OCI-LY1 (cell line): Measurements from ENCODE around the gene FAM149A.

ENCODE experiments used
- H2AFZ ChIP-seq: fragments of 200-600 bp; sonication (generic), shearing (Covaris generic); 2 replicates; pipeline ENCODE4 v1.6.0; 2014; ENCODE audit warnings: antibody characterized with exemption, mild to moderate bottlenecking, low read length
- H3F3A ChIP-seq: fragments of 200-600 bp; sonication (generic), shearing (Covaris generic); 2 replicates; pipeline ENCODE4 v1.6.0; 2014; ENCODE audit warnings: mild to moderate bottlenecking, antibody characterized with exemption, low read length, moderate library complexity; ENCODE audit not compliant: insufficient read depth
- H3K27ac ChIP-seq: fragments of 200-600 bp; sonication (generic); 2 replicates; pipeline ENCODE4 v1.5.1; 2014; ENCODE audit warnings: low read length, mixed run types, mild to moderate bottlenecking, low read depth; ENCODE audit not compliant: poor library complexity, severe bottlenecking
- H3K27me3 ChIP-seq: fragments of 200-600 bp; sonication (generic); 2 replicates; pipeline ENCODE4 v1.6.0; 2014; ENCODE audit warnings: antibody characterized with exemption, mild to moderate bottlenecking, low read length, moderate library complexity; ENCODE audit not compliant: insufficient read depth
- H3K36me3 ChIP-seq: fragments of 200-600 bp; sonication (generic); 2 replicates; pipeline ENCODE4 v1.6.1; 2014; ENCODE audit warnings: mild to moderate bottlenecking, antibody characterized with exemption, low read length, moderate library complexity, mixed read lengths; ENCODE audit not compliant: insufficient read depth
- H3K4me1 ChIP-seq: fragments of 200-600 bp; sonication (generic); 2 replicates; pipeline ENCODE4 v1.5.1; 2014; ENCODE audit warnings: mild to moderate bottlenecking, low read length, moderate library complexity; ENCODE audit not compliant: insufficient read depth, severe bottlenecking
- H3K4me2 ChIP-seq: fragments of 200-600 bp; sonication (generic), shearing (Covaris generic); 2 replicates; pipeline ENCODE4 v1.6.1; 2014; ENCODE audit warnings: low read length
- H3K4me3 ChIP-seq: fragments of 200-600 bp; sonication (generic); 2 replicates; pipeline ENCODE4 v1.5.1; 2014; ENCODE audit warnings: low read length, low read depth, mild to moderate bottlenecking, mixed read lengths; ENCODE audit not compliant: poor library complexity, severe bottlenecking
- H3K79me2 ChIP-seq: fragments of 200-600 bp; shearing (Covaris generic); 2 replicates; pipeline ENCODE4 v1.6.1; 2016; ENCODE audit warnings: mixed run types, low read length, mixed read lengths; ENCODE audit not compliant: insufficient read depth
- H3K9ac ChIP-seq: fragments of 200-600 bp; sonication (generic), shearing (Covaris generic); 2 replicates; pipeline ENCODE4 v1.6.1; 2014; ENCODE audit warnings: mild to moderate bottlenecking, low read length, mixed read lengths
- H3K9me2 ChIP-seq: fragments of 200-600 bp; sonication (generic), shearing (Covaris generic); 2 replicates; pipeline ENCODE4 v1.6.1; 2014; ENCODE audit warnings: low read depth, mild to moderate bottlenecking, low read length, mixed read lengths
- H3K9me3 ChIP-seq: fragments of 200-600 bp; shearing (Covaris generic); 2 replicates; pipeline ENCODE4 v1.6.1; 2014; ENCODE audit warnings: low read length, mixed read lengths
- H4K20me1 ChIP-seq: fragments of 200-600 bp; sonication (generic), shearing (Covaris generic); 2 replicates; pipeline ENCODE4 v1.6.0; 2016; ENCODE audit warnings: mild to moderate bottlenecking, low read length; ENCODE audit not compliant: insufficient read depth
- EZH2 ChIP-seq: fragments of 200-600 bp; sonication (generic), shearing (Covaris generic); IDR thresholded peaks from 2 replicates; pipeline ENCODE4 v1.8.0; 2017; ENCODE audit warnings: borderline replicate concordance, mixed run types, mild to moderate bottlenecking, antibody characterized with exemption, low read length, moderate library complexity, mixed read lengths
- TF ChIP-seq, protein P1 (sequence below): fragments of 200-600 bp; sonication (generic), shearing (Covaris generic); IDR thresholded peaks from 2 replicates; pipeline ENCODE4 v1.5.1; 2017; ENCODE audit warnings: mild to moderate bottlenecking, antibody characterized with exemption, low read length, moderate library complexity, mixed read lengths

The FAM149A gene

DNA sequence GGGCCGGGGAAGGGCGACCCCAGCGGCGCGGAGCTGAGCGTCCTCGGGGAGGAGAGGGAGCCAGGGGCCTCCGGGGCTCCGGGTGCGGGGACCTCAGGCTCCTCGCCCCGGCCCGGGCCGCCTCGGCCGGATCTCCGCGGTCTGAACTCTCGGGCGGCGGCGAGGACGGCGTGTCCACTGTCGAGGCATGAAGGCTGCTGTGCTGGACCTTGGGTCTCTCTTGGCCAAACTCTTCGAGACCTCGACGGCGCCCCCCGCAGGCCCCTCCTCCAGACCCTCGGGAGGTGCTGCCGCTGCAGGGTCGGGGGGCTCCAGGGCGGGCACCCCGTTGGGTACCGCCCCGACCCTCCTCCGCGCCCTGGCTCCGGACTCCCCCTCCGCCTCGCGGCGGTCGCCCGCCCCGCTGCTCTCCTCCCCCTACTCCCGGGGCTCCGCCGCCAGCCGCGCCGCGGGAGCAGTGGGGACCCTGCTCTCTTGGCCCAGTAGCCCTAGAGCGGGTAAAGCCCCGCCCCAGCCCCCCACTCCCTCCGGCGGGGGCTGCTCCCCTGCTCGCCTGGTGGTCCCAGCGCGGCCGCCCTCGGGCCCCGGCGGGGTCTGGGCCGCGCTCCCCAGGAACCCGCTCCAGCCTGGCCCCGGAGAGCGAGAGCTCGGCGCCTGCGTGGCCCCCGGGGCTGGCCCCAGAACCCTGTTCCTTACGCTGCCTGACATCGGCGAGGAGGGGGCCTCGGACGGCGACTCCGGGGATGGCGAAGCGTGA is 564 bp downstream of the FAM149A start:
- no peaks in the 10 kb centered on the region for H3K36me3 ChIP-seq
- TF ChIP-seq EZH2 = no peak
- TF ChIP-seq, protein P1, sequence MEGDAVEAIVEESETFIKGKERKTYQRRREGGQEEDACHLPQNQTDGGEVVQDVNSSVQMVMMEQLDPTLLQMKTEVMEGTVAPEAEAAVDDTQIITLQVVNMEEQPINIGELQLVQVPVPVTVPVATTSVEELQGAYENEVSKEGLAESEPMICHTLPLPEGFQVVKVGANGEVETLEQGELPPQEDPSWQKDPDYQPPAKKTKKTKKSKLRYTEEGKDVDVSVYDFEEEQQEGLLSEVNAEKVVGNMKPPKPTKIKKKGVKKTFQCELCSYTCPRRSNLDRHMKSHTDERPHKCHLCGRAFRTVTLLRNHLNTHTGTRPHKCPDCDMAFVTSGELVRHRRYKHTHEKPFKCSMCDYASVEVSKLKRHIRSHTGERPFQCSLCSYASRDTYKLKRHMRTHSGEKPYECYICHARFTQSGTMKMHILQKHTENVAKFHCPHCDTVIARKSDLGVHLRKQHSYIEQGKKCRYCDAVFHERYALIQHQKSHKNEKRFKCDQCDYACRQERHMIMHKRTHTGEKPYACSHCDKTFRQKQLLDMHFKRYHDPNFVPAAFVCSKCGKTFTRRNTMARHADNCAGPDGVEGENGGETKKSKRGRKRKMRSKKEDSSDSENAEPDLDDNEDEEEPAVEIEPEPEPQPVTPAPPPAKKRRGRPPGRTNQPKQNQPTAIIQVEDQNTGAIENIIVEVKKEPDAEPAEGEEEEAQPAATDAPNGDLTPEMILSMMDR = peak; percentile 15; the same call in 1 of the 2 replicates
- H3K27ac ChIP-seq = no peak overlapping the region
- H3K79me2 ChIP-seq = no peaks in the 10 kb centered on the region
- H2AFZ ChIP-seq = no peak overlapping the region
- peak overlapping the region; percentile 67 for H3K4me2 ChIP-seq
- peaks cover 8% of the 10 kb centered on the region for H3K4me1 ChIP-seq
- H3F3A ChIP-seq = no peaks in the 10 kb centered on the region
- H3K4me3 ChIP-seq = peak overlapping the region; percentile 54
- no peak overlapping the region for H3K9ac ChIP-seq
- H4K20me1 ChIP-seq = no peaks in the 10 kb centered on the region
- H3K9me3 ChIP-seq = no peaks in the 10 kb centered on the region
- no peaks in the 10 kb centered on the region for H3K9me2 ChIP-seq
- H3K27me3 ChIP-seq = peaks cover 15% of the 10 kb centered on the region

DNA sequence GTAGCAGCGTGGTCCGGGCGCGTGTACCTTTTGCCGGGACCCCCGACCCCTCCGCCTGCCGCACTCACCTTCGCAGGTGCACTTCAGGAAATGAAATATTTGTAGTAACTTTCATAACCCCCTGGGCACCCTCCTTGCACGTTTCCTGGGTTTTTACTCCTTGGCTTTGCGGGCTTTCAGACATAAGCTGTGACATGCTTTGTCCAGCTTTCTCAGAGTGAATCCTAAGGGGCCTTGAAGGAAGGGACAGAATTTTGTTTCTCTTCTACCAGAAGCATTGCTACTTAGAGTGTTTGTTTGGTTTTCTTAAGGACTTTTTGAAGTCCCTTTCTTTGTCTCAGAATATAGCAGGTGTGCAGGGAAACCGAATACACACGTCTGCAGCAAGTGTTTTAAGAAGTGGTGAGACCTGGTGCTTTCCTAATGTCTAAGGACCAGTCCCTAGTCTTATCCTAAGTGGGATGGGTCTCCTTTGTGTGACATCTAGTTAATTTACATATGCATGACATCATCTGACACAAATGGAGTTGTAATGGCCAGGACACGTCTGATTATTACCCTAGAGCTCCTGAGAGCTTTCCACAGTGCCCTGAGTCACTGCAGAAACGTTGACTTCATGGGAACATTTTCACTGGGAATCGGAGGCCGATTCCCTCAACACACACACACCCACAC is 1.3 kb downstream of the FAM149A start:
- H3K9ac ChIP-seq = no peak overlapping the region
- H2AFZ ChIP-seq = no peak overlapping the region

DNA sequence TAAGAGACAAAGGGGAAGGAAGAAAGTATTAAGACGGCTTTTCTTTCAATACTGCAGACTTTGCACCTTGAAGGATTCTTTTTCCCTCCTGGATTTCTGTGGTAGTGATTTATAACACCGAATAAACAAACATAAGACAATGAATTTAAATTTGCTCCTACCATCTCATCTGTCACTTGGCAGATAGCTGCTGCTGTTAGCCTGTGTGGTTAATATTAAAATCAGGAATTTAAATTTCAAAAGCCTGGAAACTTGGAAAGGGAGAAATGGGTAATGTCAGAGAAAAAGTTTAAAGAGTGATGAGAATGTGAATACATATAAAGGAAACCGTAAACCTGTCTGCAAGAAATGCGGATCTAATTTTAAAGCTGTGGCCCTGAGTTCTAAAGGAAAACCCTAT is 3.4 kb downstream of the FAM149A start:
- Histone ChIP-seq H3K4me2 (no peak overlapping the region), H3K4me1 (peaks cover 8% of the 10 kb centered on the region), H3K79me2 (no peaks in the 10 kb centered on the region), H4K20me1 (no peaks in the 10 kb centered on the region), H3F3A (no peaks in the 10 kb centered on the region), H3K9me3 (no peaks in the 10 kb centered on the region), H3K27ac (no peak overlapping the region), H3K4me3 (no peak overlapping the region), H3K9me2 (no peaks in the 10 kb centered on the region), H3K36me3 (no peaks in the 10 kb centered on the region), H2AFZ (no peak overlapping the region), H3K27me3 (peaks cover 12% of the 10 kb centered on the region), H3K9ac (no peak overlapping the region)
- no peak for TF ChIP-seq EZH2
- TF ChIP-seq, protein P1 = no peak

More for the DNA sequence above, 1.3 kb downstream of the FAM149A start:
- Histone ChIP-seq H3K4me3 (peak overlapping the region; percentile 54), H4K20me1 (no peaks in the 10 kb centered on the region), H3K36me3 (no peaks in the 10 kb centered on the region), H3K4me2 (peak overlapping the region; percentile 67; the same call in 1 of the 2 replicates), H3K27me3 (peaks cover 15% of the 10 kb centered on the region), H3F3A (no peaks in the 10 kb centered on the region), H3K79me2 (no peaks in the 10 kb centered on the region), H3K4me1 (peaks cover 8% of the 10 kb centered on the region), H3K9me2 (no peaks in the 10 kb centered on the region), H3K9me3 (no peaks in the 10 kb centered on the region), H3K27ac (no peak overlapping the region)
- TF ChIP-seq, protein P1 = no peak
- no peak for TF ChIP-seq EZH2
